RWPE1 (cell line): Measurements from ENCODE around the gene ZMYND15.
"Not testable (repeated sequence)": the region's sequence is repeated elsewhere in the genome, so short reads cannot be mapped to it uniquely, and the experiment has no call there.

ENCODE experiments used
- CTCF ChIA-PET: fragments of 350-600 bp; sonication (Branson Sonifier 250); formaldehyde crosslinking; extraction: SDS; loops from one replicate; lab custom pipeline; 2021; lab: Yijun Ruan, JAX
- POLR2A ChIA-PET: fragments of 400-600 bp; formaldehyde crosslinking; extraction: SDS; loops from one replicate; lab custom pipeline; 2020; ENCODE audit warnings: antibody characterized with exemption; ENCODE audit not compliant: low non-redundant PET; lab: Yijun Ruan, JAX
- DNase-seq: peaks from one replicate; pipeline ENCODE4 v3.0.0; 2012; ENCODE audit warnings: low spot score
- H3K27ac ChIP-seq: fragments of 450-650 bp; 2 replicates; pipeline ENCODE4 v1.5.1; 2017
- CTCF ChIP-seq: fragments of 450-650 bp; conservative IDR thresholded peaks from 2 replicates; pipeline ENCODE4 v1.5.1; 2017; ENCODE audit warnings: low read depth, mild to moderate bottlenecking

Gene ZMYND15

DNA sequence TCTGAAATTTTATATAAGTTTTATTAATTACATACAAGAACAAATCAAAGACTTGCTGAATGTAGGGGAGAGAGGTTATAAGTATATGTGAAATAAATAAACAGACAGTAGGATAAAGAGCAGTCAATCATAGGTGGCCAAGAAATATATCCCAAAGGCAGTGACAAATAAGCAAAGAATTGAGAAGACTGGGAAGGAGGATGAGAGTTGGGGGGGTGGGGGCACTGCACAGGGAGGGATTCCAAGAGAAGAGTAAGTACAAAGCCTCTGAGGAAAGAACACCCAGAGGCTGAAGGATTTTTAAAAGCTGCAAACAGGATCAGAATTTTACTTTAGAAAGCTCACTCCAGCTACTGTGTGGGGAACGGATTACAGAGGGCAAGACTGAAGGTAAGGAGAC is 38.5 kb upstream of the ZMYND15 start:
- ChIA-PET CTCF (interaction anchor here (0.5 kb wide), 1 partner anchor 170 kb away, joined by 3 read pairs; no protein-coding TSS in a partner anchor), POLR2A (no interaction called here)
- H3K27ac ChIP-seq, result no peak overlapping the region
- TF ChIP-seq CTCF, result no peak
- no peak for DNase-seq

DNA sequence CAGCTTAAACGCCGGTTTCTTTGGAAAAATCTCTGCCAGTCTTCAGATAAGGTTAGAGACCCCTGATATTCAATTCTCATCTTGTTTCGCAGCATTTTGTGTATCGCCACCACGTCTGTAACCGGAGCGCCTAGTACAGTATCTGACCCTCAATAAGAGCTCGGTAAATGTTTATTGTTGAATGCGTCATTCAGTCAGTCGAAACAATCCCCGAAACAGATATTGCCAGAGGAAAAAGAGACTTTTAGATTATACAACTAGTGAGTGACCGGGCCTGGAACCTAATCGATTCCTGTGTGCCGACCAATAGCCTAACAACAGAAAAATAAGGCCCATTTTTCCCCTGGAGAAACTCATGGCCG is 36.3 kb upstream of the ZMYND15 start:
- DNase-seq, result no peak
- no peak for TF ChIP-seq CTCF
- peak overlapping the region; percentile 75 for H3K27ac ChIP-seq
- ChIA-PET POLR2A (no interaction called here), CTCF (interaction anchor here (0.6 to 0.7 kb wide), 3 partner anchors 206 to 489 kb away, joined by 3 to 4 read pairs (median 4); partner anchors contain the start of gene ZNF594)

DNA sequence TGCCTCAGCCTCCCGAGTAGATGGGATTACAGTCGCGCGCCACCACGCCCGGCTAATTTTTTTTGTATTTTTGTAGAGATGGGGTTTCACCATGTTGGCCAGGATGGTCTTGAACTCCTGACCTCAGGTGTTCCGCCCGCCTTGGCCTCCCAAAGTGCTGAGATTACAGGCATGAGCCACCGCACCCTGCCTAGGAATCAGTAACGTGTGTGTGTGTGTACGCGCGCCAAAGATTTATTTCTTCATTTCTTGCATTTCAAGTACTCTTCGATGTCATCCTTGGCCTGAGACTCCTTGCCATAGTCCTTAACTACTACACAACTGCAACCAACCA is 35.1 kb upstream of the ZMYND15 start:
- peak overlapping the region; percentile 75 for H3K27ac ChIP-seq
- CTCF ChIA-PET, DNase-seq, POLR2A ChIA-PET: not testable (repeated sequence)

GRCh38 chr17:4704991-4705390 is 34.6 kb upstream of the ZMYND15 start:
- TF ChIP-seq CTCF, result no peak
- no peak for DNase-seq
- ChIA-PET CTCF (interaction anchor here (0.6 kb wide), 1 partner anchor 26 kb away, joined by 3 read pairs; no protein-coding TSS in a partner anchor), POLR2A (no interaction called here)
- H3K27ac ChIP-seq, result peak overlapping the region; percentile 75

DNA sequence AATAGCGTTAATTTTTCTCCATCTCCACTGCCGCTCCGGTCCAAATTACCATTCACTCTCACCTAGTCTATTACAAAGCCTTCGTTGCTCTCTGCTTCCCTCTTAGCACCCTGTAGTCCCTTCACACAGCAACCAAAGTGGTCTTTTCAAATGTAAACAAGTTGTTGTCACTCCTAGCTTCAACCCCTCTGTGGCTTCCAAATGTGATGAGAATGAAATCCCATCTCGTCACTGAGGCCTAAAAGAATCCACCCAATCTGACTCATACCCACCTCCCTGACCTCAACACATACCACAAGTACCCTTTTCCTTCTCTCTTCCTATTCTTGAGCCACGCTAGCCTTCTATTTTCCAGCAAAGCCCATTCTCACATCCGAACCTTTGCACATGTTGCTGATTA is 33.5 kb upstream of the ZMYND15 start:
- no peak for DNase-seq
- CTCF ChIA-PET, result no interaction called here

DNA sequence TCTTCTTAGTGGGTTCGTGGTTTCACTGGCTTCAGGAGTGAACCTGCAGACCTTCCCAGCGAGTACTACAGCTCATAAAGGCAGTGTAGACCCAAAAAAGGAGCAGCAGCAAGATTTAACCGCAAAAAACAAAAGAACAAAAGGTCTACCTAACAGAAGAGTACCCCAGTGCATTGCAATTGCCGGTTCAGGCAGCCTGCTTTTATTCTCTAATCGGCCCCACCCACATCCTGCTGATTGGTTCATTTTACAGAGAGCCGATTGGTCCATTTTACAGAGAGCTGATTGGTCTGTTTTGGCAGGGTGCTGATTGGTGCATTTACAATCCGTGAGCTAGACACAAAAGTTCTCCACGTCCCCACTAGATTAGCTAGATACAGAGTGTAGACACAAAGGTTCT is 31.2 kb upstream of the ZMYND15 start:
- H3K27ac ChIP-seq, result peak overlapping the region; percentile 93
- ChIA-PET CTCF (interaction anchor here (2.7 kb wide), 1 partner anchor 81 kb away, joined by 19 read pairs; no protein-coding TSS in a partner anchor), POLR2A (no interaction called here)
- no peak for DNase-seq
- TF ChIP-seq CTCF, result no peak

More for the DNA sequence above, 33.5 kb upstream of the ZMYND15 start:
- POLR2A ChIA-PET, result no interaction called here
- TF ChIP-seq CTCF, result no peak
- H3K27ac ChIP-seq, result no peak overlapping the region

GRCh38 chr17:4709794-4710692 is 29.6 kb upstream of the ZMYND15 start, which contains the start of gene ARRB2:
Gene ARRB2 (plus strand): TSS chr17:4710632. CDS start chr17:4710722, 90 bp downstream.
- POLR2A ChIA-PET, result interaction anchor here (0.5 to 0.9 kb wide), 2 partner anchors 28 to 180 kb away, joined by 3 to 4 read pairs; no protein-coding TSS in a partner anchor
- CTCF ChIA-PET, result interaction anchor here (0.5 to 2.7 kb wide), 13 partner anchors 20 to 258 kb away, joined by 3 to 19 read pairs (median 3); partner anchors contain the start of genes SPAG7 and ZMYND15
- DNase-seq, result peak; percentile 97
- peak; percentile 68 for TF ChIP-seq CTCF
- peak within 1 kb of the TSS; percentile 93 for H3K27ac ChIP-seq
